GM19023 (cell line): ENCODE results near the gene DCANP1.
"Not testable (repeated sequence)": the region's sequence is repeated elsewhere in the genome, so short reads cannot be mapped to it uniquely, and the experiment has no call there.

Experiments
- ATAC-seq: cut with Tn5 transposase; IDR thresholded peaks from one replicate; pipeline ENCODE4 v1.9.1; 2021; ENCODE audit warnings: mild to moderate bottlenecking, moderate library complexity; ENCODE audit not compliant: unreplicated experiment

Gene DCANP1, protein sequence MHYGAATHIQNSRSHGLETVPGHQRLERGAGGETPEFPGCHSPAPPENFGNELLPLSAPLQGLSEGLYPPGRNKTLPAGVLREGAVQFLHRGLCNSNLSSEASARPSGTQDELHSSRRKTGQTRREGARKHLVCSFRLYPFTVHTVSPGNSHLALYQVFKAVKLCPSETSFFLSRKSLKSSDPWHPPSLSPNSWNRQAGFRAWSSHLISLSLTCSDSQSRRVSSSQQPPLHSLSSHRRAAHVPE

DNA sequence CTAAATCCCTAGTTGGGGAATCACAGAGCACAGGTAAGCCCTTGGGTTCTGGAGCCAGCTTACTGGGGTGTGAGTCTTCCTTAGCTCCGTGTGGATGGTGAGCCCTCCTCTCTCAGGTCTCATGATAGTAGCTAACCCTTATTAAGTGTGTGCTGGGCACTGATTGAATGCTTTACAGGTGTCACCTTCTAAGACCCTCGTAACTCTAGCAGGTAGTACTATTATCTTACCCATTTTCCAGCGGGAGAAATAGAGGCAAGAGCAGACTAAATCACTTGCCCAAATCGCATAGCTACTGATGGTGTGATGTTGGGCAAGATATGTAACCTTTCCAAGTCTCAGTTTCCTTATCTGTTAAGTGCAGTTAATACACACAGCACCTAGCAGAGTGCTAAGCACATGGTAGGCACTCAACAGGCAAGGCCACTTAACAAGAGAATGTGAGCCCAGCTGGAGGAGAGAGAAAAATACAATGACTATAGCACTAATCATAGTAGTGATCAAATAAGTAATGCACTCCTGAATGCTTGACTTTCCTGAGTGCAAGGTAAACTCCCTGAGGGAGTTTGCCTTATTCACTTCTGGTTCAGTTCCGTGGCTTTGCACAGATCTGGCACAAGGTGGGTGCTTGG, at the start of gene DCANP1:
TSS of gene DCANP1 (minus strand) at position 51 of the 632 bp plus-strand sequence. CDS start 240 bp downstream, outside the sequence.
- ATAC-seq, result no peak

DNA sequence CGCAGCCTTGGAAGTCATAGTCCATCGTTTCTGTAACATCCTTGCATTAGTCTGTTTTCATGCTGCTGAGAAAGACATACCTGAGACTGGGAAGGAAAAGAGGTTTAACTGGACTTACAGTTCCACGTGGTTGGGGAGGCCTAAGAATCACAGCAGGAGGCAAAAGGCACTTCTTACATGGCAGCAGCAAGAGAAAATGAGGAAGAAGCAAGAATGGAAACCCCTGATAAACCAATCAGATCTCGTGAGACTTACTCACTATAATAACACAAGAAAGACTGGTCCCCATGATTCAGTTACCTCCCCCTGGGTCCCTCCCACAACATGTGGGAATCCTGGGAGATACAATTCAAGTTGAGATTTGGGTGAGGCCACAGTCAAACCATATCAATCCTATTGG, 48.4 kb upstream of the DCANP1 start:
- not testable (repeated sequence) for ATAC-seq

DNA sequence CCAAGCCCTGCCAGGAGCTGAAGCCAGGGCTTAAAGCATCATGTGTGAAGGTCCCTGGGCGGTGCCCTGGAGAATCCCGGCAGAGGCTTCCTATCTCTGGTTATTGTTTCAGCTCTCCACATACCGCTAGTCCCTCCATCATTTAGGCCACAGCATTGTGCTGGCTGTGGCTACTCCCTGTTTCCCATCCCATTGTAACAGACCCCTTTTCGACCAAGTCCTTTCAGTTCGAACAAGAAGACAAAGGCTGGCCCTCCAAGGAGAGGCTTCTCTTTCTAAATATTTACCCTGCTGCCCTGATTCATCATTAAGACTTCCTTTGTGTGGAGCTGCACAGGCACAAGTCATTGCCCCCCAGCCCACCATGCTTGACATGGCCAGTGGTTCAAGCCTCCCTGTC, 47.0 kb upstream of the DCANP1 start:
- no peak for ATAC-seq

DNA sequence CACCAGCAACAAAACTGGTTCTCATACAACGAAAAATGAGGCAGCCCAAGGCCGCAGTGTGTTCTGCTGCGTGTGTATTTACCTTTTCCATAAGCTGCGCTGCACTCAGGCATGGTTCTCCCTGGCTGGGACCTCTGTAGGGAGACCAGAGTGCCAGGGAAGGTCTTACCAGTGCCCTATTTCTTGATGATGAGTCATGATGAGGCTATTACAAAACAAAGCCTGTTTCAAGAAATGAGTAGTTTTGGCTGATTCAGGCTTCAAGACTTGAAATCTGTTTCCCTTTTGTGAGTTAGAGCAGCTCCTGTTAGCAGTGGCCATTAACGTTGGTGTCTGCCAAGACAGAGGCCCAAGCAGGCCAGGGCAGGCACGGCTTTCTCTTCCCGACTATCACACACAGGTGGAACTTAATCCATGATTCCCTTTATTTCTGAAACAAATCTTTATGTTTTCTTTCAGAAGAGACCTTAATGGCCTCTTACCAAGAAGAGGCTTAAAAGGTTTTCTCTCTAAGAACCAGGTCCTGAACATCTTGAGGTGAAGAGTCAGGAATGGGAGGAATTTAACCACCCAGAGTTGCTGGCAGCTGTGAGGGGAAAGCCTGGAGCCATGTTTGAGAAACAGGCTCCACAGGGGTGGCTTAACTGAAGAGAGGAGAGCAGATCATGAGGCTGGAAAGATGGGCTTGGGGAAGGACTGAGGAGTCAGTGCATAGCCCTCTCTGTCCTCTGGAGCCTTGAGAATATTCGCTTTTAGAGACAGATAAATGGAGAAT, 46.4 kb upstream of the DCANP1 start:
- no peak for ATAC-seq

DNA sequence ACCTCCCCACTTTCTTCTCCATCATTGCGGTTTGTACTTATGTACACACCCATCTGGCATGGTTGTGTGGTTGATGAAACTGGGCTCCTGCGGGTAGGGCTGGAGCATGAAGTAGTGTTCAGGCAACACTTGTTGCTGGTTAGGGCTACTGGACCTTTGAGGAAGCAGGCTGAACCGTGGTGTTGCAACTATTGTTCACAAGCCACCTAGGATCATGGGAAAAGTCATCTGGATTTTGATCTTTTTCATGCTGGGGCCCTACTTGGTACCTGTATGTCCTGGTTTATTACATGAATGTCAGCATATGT, 45.1 kb upstream of the DCANP1 start:
- no peak for ATAC-seq

DNA sequence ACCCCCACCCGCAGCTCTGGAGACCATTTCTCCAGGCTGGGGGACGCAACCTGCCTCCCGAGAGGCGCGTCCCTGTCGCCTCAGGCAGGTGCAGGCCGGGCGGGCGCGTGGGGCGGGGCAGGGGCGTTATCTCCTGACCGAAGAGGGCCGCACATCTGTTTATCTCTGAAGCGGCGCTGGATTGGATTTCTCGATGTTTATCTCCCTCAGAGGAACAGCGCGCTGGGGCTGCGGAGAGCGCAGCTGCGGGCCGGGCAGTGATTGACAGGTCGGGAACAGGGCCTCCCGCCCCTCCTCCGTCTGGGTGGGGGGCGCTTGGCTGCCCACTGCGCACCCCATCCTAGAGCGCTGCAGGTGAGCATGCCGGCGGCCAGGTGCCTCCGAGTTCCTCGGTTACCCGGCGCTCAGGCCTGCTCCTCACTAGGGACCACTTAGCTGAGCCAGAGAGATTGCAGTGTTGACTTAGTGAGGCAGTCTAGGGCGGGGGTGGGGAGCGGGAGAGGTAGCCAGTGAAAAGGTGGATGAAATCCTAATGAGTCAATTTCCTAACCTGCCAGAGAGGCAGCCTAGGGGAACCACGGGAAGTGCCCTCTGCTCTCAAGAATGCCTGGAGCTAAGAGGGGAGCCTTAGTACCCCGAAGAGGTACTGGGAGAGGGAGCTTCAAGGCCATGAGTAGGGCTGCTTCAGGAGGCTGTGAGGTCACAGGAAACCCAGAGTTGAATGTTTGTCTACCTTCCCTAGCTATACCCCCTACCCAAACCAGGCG, 44.6 kb upstream of the DCANP1 start:
- ATAC-seq, result no peak

DNA sequence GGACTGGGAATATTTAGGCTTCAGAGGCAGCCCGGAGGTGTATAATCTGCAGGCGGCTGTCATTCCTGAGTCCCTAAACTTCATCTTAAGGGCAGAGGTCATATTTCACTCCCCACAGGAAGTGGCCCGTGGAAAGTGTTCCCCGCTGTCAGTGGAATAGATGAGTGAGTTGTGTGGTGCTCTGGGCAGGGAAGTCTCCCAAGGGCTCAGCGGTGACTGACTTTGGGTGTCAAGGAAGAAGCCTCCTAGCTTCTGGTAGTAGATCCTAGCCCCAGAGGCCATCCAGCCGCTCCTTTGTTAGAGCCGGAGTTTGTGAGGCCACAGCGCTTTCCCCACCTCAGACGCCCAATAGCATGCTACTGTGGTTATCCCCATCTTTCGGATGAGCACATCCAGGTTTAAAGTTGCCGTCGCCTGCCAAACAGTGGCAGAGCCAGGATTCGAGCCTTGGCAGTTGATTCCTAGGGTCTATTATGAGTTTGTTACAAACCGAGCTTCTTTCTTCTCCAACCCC, 43.9 kb upstream of the DCANP1 start:
- no peak for ATAC-seq

DNA sequence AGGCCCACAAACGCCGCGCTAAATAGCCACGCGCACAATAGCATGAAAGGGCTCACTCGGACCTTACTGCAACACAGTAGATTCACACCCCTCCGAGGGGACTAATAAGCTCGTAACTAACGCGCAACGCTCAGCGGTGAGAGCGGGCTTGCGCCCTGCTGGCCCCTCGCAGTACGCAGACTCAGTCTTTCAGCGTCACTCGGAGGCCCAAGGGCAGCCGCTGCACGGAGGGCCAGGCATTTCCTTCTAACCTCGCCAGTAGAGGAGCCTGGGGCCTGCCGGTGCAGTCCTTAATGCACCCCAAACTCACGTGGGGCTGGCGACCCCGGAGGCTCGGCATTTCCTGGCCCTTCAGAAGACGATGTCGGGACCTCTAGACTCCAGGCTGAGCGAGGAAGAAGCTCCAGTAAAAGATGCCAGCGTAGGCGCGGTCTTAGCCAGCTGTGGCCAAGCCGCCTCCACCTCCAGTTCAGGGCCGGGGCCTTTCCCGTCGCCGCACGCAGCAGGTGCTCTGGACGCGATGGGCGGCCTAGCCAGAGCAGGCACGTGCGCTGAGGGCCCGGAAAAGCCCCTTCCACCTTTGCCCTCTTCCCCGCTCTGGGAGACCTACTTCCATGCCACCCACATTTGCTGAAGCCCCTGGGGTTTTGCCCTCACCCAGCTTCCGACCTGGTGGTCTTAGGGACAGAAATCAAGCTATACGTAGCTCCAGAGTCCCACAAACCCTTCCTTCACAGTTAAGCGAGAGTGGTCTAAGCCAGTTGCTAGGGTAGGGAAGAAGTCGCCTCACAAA, 43.3 kb upstream of the DCANP1 start:
- no peak for ATAC-seq

DNA sequence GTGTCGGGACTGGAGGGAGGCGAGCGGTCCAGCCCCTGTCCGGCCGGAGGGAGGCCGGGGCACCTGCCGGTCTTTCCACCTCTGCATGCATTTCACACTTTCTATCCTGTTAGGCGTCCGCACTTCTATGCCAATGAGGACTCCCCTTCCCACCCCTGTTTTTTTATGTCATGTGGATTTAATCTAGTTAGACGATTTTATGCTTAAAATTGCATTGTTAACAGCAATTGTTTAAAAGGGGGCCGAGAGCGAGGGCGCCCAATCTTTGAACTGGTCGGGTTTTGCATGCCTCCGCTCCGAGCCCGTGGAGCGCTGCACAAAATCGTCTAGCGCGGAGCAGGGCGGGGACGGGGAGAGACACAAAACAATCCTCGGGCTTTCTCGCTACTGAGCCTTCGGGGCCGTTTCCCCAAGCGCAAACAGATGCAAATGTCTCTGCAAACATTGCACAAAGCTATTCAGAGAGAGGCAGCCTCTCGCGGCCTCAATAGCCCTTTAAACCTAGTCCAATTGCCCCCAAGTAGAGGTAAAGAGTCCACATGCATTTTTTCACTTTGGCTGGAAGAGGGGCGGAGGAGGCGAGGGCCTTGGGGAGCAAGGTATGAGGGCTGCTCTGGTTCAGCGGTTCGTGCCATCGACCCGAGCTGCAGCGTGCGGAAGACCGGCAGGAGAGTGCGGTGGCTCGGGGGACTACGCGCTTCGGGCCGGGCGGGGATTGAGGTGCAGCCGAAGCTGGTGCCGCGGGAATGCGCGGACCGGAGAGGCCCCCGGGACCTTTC, 42.5 kb upstream of the DCANP1 start:
- ATAC-seq, result no peak

DNA sequence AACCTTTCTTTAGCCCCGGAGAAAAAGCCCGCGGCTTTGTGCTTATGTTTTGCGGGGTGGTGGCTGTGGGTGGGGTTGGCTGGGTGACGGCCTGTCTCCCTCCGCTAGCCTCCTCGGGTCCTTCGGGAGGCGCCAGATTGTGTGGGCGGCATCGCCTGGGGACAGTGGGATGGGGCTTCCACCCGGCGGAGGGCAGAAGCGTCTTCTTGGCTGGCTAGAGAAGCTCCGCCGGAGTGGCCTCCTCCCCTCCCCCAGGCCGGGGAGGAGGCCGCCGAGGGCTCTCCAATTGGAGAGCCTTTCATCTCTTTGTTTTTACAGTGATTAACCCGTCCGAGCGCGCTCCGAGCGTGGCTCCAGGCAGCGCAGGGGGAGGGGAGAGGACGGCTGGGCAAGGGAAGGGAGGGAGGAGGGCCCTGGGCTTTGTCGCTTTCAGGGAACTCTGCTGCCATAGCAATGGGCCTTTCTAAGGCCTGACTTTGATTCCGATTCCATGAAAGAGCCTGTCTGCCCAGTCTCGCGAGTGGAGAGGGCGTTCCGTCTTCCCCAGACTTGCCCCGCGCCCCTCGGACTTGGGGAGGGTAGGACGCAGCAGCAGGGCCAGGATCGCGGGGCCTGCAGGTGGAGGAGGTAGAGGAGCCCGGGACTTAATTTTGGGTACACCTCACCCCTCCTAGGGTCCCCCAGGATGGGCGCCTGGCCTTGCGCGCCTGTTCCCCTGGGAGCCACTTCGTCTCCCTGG, 41.7 kb upstream of the DCANP1 start:
- ATAC-seq, result no peak

DNA sequence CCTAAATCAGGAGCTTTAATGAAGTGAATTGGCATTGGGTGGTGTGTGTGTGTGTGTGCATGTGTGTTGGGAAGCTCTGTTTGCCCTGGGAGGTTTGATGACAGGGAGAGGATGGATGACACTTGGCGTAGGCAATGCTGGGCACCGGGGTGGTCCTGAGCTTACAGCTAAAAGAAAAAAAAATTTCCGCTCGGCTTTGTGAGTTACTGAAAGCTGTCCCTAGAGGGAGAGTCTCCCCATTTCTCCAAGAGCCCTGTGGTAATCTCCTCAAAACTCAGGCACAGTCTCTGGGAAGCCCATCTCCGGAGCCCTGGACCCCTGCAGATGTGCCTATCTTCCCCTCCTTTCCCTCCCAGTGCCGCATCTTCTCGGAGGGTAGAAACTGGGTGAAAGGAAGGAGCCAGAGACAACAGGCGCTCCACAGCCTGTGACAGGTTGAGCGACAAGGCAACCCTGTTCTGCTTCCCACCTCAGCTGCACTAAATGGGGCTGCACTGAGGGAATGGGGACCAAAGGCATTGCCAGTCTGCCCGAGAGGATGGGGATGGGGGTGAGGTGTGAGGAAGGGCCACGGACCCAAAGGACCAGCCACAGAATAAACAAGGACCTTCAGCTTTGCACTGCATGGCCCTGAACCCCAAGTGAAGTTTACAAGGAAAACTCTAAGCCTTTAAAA, 40.8 kb upstream of the DCANP1 start:
- no peak for ATAC-seq

DNA sequence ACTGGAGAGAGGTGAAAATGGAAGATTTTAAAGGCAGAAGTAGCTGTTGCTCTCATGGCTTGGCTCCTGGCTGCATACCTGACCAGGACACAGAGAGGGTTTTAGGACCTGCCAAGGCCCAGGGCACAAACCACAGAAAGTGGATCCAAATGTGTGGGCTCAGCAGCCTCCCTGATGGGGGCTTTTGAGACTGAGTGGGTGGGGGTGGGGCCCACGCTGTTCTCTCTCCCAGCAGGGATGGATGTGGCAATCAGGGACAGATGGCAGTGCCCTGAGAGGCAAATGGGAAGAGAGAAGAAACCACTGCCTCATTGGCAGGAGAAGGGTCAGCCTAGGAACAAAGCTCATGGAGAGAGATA, 39.9 kb upstream of the DCANP1 start:
- ATAC-seq, result no peak

DNA sequence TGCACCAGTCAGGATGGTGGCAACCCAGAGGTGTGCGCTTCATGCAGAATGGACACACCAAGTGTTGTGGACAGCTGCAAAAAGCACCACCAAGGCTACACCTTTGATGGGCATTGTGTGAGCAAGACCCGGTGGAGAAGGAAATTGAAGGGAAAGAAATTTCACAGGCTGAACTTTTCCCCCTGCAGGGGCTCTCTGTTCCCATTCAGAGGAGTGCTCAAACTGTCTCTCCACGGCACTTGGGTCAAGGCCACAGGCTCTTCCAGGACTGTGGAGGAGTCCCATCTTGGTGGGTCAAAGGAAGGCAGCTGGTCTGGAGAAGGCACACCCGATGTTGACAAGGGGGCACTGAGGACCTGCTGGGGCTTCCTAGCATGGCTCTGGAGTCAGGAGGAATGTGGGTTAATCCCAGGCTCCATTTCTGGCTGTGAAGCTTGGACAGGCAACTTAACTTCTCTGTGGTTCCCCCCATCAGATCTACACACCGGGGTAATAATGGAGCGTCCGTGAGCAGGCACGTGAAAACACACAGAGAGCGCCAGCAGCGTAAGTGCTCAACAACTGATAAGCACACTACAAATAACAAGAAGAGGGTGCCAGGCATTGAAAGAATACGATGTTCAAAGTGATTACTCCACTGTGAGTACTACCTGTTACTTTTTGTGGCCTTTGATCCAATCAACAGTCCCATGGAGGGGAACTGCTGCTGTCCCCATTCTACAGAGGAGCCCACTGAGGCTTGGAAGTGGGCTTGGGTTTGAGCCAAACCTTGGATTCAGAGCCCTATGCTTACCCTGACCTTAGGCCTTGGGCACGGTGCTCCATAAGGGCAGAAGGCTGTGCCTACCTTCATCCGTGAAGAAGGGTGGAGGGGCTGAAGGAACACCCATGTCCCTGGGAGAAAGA, 39.2 kb upstream of the DCANP1 start:
- ATAC-seq, result no peak

DNA sequence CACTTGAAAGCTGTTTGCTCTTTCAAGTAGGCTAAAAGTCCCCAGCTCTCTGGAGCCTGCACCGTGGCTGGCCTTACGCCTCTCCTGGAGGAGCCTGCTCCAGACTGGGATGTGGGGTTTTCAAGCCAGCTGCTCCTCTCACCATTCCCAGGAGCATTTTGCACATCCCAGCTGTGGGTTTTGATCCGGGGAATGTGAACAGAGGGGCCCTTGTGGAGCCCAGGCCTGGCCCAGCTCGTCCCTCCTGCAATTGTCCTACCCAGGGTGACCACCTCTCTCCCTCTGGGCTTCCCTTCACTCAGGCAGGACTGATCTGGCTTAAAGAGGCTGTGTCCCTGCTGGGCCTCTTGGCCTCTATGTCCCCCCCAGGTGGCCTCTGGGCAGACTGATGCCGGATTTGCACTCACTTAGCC, 37.5 kb upstream of the DCANP1 start:
- no peak for ATAC-seq

DNA sequence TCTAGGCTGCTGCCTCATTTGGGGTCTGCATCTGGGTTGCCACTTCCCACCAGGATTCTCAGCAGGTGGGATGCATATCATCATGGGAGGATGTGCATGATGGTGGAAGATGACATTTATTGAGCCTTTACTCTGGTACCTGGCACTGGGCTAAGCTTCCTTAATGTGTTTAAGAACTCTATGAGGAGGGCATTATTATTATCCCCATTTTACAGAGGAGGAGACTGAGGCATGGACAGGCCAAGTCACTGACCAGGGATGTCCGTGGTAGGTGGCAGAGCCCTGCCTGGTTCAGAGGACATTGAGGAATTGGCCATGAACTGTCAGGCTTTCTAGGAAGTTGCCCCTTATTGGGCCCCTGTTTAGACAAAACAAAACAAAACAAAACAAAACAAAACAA, 36.1 kb upstream of the DCANP1 start:
- ATAC-seq, result no peak

DNA sequence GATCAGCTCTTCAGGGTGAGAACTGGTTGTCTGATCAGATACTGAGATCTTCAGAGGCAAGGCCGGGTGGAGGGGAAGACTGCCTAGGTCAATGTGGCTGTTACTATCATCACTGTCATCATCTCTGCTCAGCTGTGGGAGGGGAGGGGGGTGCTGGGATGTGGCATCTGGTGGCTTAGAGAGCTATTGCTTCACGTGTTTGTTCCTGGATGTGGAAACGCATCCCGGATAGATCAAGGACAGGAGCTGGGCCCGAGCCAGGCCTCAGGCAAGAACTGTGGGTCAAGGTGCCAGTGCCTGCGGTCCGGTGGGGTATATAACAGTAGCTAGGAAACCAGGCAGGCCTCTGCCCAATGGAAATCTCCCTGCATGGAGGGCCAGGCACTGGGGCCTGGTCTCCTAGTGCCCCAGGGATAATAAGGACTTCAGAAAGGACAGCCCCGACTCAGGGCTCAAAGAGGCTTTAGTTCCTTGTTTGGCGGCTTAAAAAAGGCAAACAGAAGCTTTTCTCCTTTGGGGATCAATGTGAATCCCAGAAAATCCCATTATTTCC, 35.3 kb upstream of the DCANP1 start:
- ATAC-seq, result no peak

DNA sequence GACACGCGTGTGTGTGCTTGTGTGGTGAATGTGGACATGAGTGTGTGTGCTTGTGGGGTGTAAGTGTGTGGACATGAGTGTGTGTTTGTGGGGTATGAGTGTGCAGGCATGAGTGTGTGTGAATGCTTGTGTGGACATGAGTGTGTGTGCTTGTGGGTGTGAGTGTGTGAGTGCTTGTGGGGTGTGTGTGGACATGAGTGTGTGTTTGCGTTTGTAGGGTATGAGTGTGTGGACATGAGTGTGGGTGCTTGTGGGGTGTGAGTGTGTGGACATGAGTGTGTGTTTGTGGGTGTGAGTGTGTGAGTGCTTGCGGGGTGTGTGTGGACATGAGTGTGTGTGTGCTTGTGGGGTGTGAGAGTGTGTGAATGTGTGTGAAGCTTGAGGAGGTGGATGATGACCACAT, 34.8 kb upstream of the DCANP1 start:
- no peak for ATAC-seq
